GM12892 (cell line): ENCODE measurements around the gene KDM2B. TPM values are rescaled to one million over a fixed set of nuclear protein-coding genes. Genes with fewer than 3 reads are reported as not detected.
A peak's percentile ranks its signal among the peaks of the same experiment; 100 is the strongest.

Experiments used
- DNase-seq: peaks from one replicate; pipeline ENCODE4 v3.0.0; 2011; ENCODE audit not compliant: insufficient read length
- FAIRE-seq: peaks from 2 replicates; lab custom pipeline; 2011; peaks lifted over from hg19 to GRCh38; lab: Jason Lieb, UNC
- POLR2A ChIP-seq: IDR thresholded peaks from 2 replicates; pipeline ENCODE4 v1.6.1; 2011; ENCODE audit warnings: low read depth, low read length, control low read depth
- POLR2AphosphoS5 ChIP-seq: IDR thresholded peaks from 2 replicates; pipeline ENCODE4 v1.6.1; 2011; ENCODE audit warnings: low read depth, low read length, control low read depth
- TAF1 ChIP-seq: IDR thresholded peaks from 2 replicates; pipeline ENCODE4 v1.6.1; 2011; ENCODE audit warnings: low read depth, mild to moderate bottlenecking, control low read depth, low read length, borderline replicate concordance
- polyA plus RNA-seq: library from polyadenylated mRNA; unstranded; fragments of >200 nt; gene quantifications from one replicate; pipeline ENCODE4 v1.2.1, GENCODE V29; 2012; ENCODE audit warnings: missing spikeins, inconsistent platforms; ENCODE audit not compliant: missing spikeins

Gene KDM2B
- 76.6 TPM for polyA plus RNA-seq

DNA sequence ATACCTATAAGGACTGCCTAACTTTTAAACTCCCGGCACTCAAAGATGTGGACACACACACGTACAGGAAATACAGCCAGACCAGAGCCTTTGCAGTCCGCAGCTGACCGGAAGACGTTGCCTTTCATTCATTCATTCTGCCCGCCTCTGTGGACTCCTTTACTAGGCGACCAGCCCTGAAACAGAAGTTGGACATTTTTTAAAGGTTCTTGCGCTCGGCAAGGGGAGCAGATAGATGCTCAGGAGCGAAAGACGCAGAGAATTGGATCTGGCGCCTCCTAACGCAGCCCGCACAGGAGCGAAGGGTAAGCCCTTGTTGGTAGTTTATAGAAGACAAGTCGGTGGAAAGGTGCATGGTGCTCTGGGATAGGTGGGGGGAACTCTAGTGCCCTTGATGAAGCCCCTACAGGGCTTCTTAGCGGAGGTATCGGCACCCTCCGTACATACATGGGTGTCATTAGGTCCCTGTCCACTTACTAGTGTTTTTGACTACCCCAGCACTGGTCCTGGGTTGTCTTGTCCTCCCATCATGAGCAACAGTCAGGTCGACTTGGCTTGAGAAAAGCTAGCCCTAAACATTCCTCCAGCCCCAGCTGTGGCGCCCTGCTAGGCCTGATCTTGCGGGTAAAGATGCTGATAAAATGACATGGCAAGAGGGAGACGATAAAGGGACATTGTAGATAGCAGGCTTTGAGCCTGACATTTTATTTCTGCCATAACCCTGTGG is at the start of gene KDM2B:
Gene KDM2B, minus strand, starts transcription at position 65 of the 727 bp plus-strand sequence. CDS start 112 bp downstream, outside the sequence.
- DNase-seq, result no peak
- TF ChIP-seq TAF1, result no peak
- TF ChIP-seq POLR2AphosphoS5, result no peak
- no peak for TF ChIP-seq POLR2A
- FAIRE-seq, result no peak

DNA sequence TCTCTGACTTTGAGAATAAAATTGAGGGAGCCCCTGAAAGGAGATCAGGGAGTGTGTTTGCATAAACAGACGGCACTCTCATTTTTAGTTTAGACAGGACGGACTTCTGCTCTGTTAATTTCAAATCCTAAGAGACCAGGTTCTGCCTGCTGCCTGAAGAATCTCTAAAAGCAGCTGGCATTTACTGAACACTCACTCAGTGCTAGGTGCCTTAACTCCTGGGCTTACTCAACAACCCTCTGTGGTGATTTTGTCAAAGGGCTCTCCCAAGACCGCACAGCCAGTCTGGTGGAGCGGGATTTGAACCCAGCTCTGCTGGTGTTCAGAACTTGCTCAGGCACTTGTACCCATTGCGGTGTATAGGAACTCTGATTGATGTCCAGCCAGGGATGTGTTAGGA is 47.7 kb upstream of the KDM2B start:
- FAIRE-seq (peak; percentile 58), DNase-seq (no peak)
- TF ChIP-seq POLR2A (no peak; the same call in 1 of the 2 replicates), POLR2AphosphoS5 (no peak), TAF1 (no peak)

- DNase-seq (no peak), FAIRE-seq (no peak)
- TF ChIP-seq TAF1 (no peak), POLR2AphosphoS5 (no peak), POLR2A (no peak; the same call in 1 of the 2 replicates)
These were observed 47.2 kb upstream of the KDM2B start for GRCh38 chr12:121628037-121628436.

- no peak for DNase-seq
- no peak for FAIRE-seq
- TF ChIP-seq POLR2AphosphoS5 (peak; percentile 53), POLR2A (peak; percentile 72; the same call in 1 of the 2 replicates), TAF1 (no peak)
These were observed 46.2 kb upstream of the KDM2B start for GRCh38 chr12:121626853-121627640.

DNA sequence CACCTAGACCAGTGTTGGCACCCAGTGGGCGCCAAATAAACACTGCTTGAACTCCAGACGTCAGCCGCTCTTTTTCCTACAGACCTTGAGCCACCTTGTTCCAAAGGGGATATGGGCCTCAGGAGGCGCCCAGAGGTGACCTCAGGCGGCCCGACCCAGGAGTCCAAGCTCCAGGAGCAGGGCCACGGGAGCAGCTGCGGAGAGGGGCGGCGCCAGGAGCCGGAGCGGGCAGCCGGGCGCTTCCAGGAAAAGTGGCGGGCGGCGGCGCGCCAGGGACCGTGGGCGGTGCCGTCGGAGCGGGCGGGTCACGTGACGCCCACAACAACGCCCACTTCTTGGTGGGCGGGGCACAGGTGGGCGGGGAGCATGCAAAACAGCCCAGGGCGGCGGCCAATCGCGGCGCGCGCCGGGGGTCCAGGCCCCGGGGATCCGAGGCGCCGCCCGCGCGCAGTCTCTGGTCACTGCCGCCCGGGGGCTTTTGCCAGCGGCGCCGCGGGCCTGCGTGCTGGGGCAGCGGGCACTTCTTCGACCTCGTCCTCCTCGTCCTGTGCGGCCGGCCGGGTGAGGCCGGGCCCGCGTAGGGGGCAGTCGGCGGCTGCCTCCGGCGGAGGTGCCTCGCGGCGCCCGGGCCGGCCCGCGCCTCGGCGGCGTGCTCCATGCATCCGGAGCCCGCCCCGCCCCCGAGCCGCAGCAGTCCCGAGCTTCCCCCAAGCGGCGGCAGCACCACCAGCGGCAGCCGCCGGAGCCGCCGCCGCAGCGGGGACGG is 45.4 kb upstream of the KDM2B start, which contains the start of gene ORAI1:
Gene ORAI1, plus strand, starts transcription at position 444 of the 766 bp plus-strand sequence.
- FAIRE-seq (peak; percentile 81), DNase-seq (peak; percentile 88)
- TF ChIP-seq POLR2AphosphoS5 (peak; percentile 82), POLR2A (peak; percentile 94), TAF1 (peak; percentile 57; the same call in 1 of the 2 replicates)

GRCh38 chr12:121620333-121620891 is 39.6 kb upstream of the KDM2B start:
- TF ChIP-seq TAF1, result no peak
- no peak for TF ChIP-seq POLR2AphosphoS5
- TF ChIP-seq POLR2A, result no peak
- DNase-seq (no peak), FAIRE-seq (no peak)

DNA sequence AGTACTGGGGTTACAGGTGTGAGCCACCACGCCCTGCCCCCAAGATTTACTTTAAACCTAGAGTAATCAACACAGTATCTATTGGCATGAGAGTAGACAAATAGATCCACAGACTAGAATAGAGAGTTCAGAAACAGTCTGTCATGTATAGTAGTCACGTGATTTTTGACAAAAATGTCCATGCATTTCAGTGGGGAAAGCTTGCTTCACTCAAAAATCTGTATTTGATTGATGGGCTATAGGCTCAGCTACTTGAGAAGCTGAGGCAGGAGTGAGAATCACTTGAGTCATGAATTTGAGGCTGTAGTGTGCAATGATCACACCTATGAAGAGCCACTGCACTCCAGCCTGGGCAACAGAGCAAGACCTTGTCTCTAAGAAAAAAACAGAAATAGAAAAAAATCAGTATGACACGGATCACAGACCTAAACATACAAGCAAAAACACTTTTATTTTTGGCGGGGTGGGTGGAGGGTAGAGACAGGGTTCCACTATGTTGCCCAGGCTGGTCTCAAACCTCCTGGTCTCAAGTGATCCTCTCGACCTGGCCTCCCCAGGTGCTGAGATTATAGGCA is 37.9 kb upstream of the KDM2B start:
- FAIRE-seq (no peak), DNase-seq (no peak)

DNA sequence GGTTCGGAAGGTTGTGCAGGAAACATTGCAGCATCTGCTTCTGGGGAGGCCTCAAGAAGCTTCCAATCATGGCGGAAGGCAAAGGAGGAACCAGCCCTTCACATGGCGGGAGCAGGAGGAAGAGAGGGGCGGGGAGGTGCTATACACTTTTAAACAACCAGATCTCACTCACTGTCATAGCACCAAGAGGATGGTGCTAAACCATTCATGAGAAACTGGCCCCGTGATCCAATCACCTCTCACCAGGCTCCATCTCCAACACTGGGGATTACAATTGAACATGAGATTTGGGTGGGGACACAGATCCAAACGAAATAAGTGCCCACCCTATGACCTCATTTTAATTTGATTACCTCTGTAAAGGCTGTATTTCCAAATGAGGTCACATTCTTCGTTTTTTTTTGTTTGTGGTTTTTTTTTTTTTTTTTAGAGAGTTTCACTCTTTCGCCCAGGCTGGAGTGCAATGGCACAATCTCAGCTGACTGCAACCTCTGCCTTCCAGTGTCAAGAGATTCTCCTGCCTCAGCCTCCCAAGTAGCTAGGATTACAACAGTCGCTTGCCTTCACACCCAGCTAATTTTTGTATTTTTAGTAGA is 34.1 kb upstream of the KDM2B start:
- DNase-seq (no peak), FAIRE-seq (no peak)
- TF ChIP-seq TAF1 (no peak), POLR2AphosphoS5 (no peak), POLR2A (no peak)

More for the DNA sequence above, 37.9 kb upstream of the KDM2B start:
- TF ChIP-seq POLR2A (no peak), POLR2AphosphoS5 (no peak), TAF1 (no peak)

DNA sequence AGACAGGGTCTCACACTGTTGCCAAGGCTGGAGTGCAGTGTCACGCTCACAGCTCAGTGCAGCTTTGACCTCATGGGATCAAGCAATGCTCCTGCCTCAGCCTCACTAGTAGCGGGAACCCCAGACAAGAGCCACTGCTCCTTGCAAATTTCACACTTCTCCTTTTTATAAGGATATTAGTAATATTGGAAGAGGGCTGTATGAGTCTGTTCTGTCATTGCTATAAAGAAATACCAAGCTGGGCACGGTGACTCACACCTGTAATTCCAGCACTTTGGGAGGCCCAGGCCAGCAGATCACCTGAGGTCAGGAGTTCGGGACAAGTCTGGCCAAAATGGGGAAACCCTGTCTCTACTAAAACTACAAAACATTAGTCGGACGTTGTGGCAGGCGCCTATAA is 32.6 kb upstream of the KDM2B start:
- no peak for TF ChIP-seq POLR2A
- TF ChIP-seq TAF1, result no peak
- no peak for TF ChIP-seq POLR2AphosphoS5
- DNase-seq (no peak), FAIRE-seq (peak; percentile 5)

GRCh38 chr12:121611306-121611705 is 30.5 kb upstream of the KDM2B start:
- DNase-seq (no peak), FAIRE-seq (no peak)
- no peak for TF ChIP-seq POLR2A
- no peak for TF ChIP-seq POLR2AphosphoS5
- no peak for TF ChIP-seq TAF1
